ENCODE results near the gene PCDHA7.

DNA sequence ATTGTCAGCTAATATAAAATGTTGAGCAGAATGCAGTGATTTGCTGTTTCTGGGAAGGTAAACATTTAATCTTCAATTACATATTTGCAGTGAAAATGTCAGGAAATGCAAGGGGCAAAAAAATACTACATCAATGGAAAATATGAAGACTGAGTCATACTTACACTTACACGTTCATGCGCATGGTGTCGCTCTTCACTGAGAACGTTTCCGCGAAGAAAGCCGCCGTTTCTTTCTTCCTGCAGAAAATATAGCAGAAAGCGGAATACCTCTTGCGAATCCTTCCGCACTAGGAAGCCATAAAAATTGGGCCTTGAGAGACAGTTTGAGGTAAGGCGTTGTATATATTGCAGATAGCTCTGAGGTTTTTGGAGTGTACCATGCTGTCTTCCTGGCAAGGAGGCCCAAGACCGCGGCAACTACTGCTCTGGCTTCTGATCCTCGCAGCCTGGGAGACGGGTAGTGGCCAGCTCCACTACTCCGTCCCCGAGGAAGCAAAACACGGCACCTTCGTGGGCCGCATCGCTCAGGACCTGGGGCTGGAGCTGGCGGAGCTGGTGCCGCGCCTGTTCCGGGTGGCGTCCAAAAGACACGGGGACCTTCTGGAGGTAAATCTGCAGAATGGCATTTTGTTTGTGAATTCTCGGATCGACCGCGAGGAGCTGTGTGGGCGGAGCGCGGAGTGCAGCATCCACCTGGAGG, 48.0 kb downstream of the PCDHA7 start, which contains the start of gene PCDHA13:
- TF ChIP-seq, protein P1, sequence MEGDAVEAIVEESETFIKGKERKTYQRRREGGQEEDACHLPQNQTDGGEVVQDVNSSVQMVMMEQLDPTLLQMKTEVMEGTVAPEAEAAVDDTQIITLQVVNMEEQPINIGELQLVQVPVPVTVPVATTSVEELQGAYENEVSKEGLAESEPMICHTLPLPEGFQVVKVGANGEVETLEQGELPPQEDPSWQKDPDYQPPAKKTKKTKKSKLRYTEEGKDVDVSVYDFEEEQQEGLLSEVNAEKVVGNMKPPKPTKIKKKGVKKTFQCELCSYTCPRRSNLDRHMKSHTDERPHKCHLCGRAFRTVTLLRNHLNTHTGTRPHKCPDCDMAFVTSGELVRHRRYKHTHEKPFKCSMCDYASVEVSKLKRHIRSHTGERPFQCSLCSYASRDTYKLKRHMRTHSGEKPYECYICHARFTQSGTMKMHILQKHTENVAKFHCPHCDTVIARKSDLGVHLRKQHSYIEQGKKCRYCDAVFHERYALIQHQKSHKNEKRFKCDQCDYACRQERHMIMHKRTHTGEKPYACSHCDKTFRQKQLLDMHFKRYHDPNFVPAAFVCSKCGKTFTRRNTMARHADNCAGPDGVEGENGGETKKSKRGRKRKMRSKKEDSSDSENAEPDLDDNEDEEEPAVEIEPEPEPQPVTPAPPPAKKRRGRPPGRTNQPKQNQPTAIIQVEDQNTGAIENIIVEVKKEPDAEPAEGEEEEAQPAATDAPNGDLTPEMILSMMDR (IDR thresholded peaks at IDR 0.05; ENCODE audit: low read length), result no peak
- no peak for TF ChIP-seq EZH2 (IDR thresholded peaks at IDR 0.05; ENCODE audit: borderline replicate concordance, low read length)

Data from OCI-LY1 (cell line).